GM19099 (cell line): Measurements from ENCODE around the gene OSBPL8.

Source experiments
- POLR2A ChIP-seq: IDR thresholded peaks from 3 replicates; pipeline ENCODE4 v1.6.1; 2011; ENCODE audit warnings: low read depth; ENCODE audit not compliant: insufficient read length; ENCODE audit errors: extremely low read depth

The OSBPL8 gene

DNA sequence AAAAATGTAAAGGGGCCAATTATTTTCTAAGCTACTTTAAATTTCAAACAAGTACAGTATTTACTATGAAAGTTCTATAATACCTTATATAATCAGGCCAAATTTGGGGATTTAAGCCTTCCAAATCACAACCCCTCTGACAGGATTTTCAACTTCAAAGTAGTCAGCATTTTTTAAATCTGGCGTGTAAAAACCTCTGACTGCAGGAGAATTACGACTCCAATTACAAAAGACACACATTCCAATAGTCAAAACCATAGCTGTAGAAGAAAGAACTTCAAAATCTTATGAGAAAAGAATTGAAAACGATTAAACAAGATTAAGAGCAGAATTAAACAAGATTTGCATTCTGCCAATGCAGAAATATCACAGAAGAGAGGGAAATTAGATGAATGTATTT lies 12.7 kb downstream of the OSBPL8 start:
- TF ChIP-seq POLR2A, result no peak

DNA sequence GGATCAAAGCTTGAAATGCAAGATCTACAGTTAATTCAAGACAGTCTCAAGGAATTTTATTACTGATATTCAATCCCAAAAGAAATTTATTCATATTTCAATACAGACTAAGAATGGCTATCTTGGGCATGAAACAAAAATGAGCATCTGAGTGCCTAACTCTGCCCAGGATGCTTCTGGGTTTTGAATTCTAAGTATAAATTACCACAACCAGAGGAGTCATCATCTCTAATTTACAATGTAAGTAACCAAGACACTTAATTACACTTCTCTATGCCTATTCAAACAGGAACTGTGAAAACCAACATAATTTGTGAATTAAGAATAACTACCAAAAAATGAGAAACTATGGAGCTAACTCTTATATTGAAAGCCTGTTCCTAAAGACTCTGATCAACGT lies 14.1 kb downstream of the OSBPL8 start:
- no peak for TF ChIP-seq POLR2A

GRCh38 chr12:76544601-76545261 lies 14.8 kb downstream of the OSBPL8 start:
- no peak for TF ChIP-seq POLR2A

DNA sequence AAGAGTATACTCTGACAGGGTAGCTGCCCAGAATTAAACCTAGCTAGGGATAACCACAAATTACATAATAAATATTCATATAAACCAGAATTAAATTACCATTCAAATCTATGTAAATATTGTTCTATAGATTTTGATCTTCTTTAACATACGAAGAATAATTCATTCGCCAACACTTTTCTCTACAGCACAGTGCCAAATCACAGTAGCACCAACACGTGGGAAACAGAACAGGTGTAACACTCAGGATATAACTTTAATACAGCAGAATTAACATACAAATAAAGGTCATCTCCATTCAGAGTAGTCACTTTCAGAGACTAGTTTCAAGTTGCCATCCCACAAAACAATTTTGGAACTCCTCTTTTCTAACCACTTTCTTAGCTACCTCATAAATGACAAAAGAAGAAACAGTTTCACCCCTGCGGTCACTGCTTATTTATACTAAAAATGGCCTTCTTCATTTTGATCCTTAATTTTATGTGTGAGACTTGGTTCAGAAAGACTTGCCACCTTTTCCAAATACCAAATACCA lies 15.7 kb downstream of the OSBPL8 start:
- TF ChIP-seq POLR2A, result no peak

GRCh38 chr12:76542908-76543307 lies 16.7 kb downstream of the OSBPL8 start:
- TF ChIP-seq POLR2A, result no peak

DNA sequence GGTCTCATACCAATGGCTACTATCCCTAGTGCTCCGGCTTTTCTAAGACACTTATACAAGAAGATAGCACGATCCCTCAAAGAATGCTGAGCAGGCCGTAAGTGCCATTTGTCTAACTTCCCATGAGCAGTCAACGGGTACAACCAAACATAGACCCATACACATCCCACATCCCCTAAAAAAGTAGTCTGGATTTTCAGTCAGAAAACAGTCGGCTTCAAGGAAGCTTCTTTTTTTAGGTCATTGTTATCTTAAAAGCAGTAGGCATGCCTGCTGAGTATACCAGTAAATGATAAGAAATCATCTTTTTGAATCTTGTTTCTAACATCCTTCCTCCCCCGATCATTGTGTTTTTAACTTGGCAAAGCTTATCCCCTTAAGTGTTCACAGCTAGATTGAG lies 19.8 kb downstream of the OSBPL8 start:
- no peak for TF ChIP-seq POLR2A

DNA sequence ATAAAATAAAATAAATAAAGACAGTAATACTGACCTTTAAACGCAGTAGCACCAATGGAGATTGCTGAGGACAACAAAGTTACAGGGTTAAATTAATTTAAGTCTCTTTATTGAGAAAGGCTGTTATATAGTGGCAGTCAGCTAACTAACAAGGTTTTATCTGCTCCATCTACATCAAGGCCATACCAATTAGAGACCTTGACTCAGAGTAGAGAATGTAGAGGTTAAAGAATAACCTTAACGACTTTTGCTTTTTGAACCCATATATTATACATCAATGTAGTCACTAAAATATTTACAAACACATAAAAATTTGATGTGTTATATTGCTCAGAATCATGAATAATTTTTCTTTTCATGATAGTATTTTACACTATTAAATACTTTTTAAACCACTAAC lies 21.6 kb downstream of the OSBPL8 start:
- no peak for TF ChIP-seq POLR2A

- TF ChIP-seq POLR2A, result no peak
Observed at GRCh38 chr12:76536546-76536945, 23.0 kb downstream of the OSBPL8 start.

DNA sequence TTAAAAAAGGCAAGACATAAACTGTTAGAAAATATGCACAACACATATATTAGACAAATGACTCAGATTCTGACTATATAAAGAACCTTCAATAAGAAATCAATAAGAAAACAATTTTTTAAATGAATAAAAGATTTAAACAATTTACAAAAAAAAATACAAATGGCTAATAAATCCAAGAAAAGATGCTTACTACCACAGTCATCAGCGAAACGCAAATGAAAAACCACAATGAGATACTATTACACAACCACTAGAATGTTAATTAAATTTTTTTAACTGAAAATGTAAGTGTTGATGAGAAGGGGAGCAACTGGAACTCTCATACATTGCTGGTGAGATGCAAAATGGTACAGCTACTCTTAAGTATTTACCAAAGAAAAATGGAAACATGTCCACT lies 24.4 kb downstream of the OSBPL8 start:
- no peak for TF ChIP-seq POLR2A

- TF ChIP-seq POLR2A, result no peak
Observed at GRCh38 chr12:76533331-76533730, 26.2 kb downstream of the OSBPL8 start.

DNA sequence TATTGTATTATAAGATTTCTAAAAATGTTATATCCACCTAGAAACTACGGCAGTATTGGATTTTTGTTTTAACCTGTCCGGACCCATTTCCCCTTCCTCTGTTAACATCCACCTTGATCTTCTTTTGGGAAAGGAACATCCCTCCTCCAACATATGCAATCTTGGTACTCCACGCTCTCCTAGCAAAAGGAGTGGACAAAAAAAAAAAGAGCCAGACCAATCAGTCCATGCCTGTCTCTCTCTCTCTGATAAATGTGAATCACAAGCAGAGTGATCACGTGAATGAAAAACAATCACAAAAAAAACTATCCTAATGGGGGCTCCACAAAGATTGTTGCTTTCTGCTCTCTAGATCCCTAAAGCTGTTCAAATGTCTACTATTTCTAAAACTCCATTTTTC lies 27.1 kb downstream of the OSBPL8 start:
- TF ChIP-seq POLR2A, result no peak

DNA sequence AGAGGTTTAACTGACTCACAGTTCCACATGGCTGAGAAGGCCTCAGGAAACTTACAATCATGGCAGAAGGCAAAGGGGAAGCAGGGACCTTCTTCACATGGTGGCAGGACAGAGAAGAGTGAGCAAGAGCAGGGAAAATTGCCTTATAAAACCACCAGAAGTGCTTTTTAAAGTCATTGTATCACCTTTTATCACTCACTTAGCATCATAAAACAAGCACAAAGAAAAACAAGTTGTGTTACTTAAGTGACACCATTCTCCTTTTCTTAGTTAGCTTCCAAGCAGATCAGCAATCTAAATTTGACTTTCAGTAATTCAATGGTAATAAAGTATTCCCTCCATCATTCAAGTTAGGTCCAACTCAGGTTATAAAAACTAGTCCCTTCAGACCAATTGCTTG lies 28.5 kb downstream of the OSBPL8 start:
- TF ChIP-seq POLR2A, result no peak

DNA sequence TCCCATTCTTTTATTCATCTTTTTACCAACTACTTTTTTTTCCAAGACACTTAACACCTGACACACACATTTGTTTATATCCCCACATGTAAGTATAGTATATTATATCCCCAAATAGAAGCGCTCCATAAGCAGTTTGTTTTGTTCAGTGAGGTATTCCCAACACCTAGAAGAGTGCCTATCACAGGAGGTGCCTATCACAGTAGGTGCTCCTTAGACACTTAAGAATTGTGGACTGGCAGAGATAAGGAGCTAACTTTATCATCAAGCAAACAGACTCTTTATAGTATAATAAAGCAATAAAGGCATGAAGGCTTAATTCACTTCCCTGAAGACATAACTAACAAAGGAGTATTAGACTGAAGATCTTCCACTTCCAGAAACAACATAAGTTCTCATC lies 29.1 kb downstream of the OSBPL8 start:
- no peak for TF ChIP-seq POLR2A

DNA sequence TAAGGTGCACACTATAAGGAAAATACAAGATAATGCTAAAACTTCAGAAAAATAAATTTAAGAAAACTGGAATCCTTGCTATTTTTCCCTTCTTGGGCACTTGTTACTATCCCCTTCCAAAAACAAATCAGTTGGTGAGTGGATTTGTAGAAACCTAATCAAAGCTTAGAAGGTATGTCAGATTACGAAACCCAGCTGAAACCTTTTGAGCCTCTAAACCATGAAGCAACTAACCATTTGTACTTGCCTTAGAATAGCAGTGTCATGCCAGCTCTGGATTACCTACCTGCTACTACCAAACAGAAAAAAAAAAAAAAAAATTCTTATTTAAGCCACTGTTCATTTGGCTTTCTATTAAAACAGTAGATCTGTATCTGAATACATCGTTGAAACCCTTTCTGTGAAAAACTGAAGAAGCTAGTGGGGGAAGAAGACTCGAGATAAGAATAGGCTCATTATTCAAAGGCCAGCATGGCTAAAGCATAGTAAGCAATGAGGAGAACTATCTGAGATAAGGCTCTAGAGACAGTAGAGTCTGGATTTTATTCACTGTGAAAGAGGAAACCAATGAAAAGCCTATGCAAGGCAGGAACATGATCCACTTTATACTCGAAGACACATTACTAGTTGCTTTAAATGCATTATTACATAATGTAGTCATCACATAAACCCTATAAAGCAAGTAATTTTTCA lies 30.2 kb downstream of the OSBPL8 start:
- no peak for TF ChIP-seq POLR2A

DNA sequence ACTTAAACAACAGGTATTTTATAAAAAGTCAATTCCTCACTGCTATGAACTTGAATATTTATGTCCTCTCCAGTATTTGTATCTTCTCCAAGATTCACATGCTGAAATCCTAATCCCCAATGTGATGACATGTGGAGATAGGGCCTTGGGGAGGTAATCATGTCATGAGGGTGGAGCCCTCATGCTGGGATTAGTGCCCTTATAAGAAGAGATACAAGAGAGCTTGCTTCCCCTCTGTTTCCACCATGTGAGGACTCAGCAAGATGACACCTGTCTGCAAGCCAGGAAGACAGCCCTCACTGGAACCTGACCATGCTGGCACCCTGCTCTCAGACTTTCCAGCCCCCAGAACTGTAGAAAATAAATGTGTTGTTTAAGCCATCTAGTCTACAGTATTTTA lies 36.2 kb downstream of the OSBPL8 start:
- no peak for TF ChIP-seq POLR2A

GRCh38 chr12:76520348-76520747 lies 39.2 kb downstream of the OSBPL8 start:
- TF ChIP-seq POLR2A, result no peak
